Measurements from ENCODE around the gene POLD2.

DNA sequence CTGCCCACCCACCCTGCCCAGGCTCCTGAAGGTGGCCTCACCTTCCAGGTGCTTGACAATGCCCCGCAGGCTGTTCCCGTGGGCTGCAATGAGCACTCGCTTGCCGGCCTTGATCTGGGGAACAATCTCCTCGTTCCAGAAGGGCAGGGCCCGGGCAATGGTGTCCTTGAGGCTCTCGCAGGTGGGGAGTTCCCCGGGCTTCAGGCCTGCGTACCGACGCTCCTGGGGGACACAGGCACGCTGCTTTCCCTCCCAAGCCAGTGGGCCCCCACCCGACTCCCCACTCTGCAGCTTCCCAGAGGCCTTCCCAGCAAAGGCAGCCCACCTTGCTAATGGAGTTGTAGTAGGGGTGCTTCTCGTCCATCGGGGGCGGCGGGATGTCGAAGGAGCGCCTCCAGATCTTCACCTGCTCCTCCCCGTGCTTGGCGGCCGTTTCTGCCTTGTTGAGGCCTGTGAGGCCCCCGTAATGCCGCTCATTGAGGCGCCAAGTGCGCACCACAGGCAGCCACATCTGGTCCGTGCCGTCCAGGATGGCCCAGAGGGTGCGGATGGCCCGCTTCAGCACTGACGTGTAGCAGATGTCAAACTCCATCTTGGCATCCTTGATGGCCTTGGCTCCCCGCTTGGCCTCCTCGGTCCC lies 58.4 kb downstream of the POLD2 start:
- TF ChIP-seq CTCF (IDR thresholded peaks at IDR 0.05) (no peak), EP300 (IDR thresholded peaks at IDR 0.05) (no peak), POLR2AphosphoS5 (IDR thresholded peaks at IDR 0.05) (peak in 1 of 2 donors; percentile 28), POLR2A (IDR thresholded peaks at IDR 0.05; ENCODE audit: low read depth) (no peak)
